Neural cell (in vitro differentiated cells): ENCODE measurements around the gene TNPO2. TPM values are rescaled to one million over a fixed set of nuclear protein-coding genes. Genes with fewer than 3 reads are reported as not detected.
A peak's percentile ranks its signal among the peaks of the same experiment; 100 is the strongest.

Source experiments
- H2AFZ ChIP-seq: fragments of 200-600, 300-800 bp; sonication (generic), shearing (Covaris generic); 2 replicates; pipeline ENCODE4 v1.6.0; 2014; ENCODE audit warnings: low read depth, mild to moderate bottlenecking, antibody characterized with exemption, low read length, moderate library complexity
- H3F3A ChIP-seq: fragments of 200-600 bp; shearing (Covaris generic); 2 replicates; pipeline ENCODE4 v1.6.1; 2016; ENCODE audit warnings: mild to moderate bottlenecking, moderate library complexity, mixed read lengths, antibody characterized with exemption, low read length; ENCODE audit not compliant: insufficient read depth, poor library complexity, severe bottlenecking
- H3K27ac ChIP-seq: fragments of 200-600, 300-800 bp; sonication (generic), shearing (Covaris generic); 2 replicates; pipeline ENCODE4 v1.5.1; 2014; ENCODE audit warnings: mild to moderate bottlenecking, low read length, moderate library complexity
- H3K27me3 ChIP-seq: fragments of 300-800, 200-600 bp; sonication (generic), shearing (Covaris generic); 2 replicates; pipeline ENCODE4 v1.6.0; 2014; ENCODE audit warnings: mild to moderate bottlenecking, low read depth, low read length, moderate library complexity; ENCODE audit not compliant: insufficient read depth
- H3K36me3 ChIP-seq: fragments of 300-800, 200-600 bp; sonication (generic), shearing (Covaris generic); 2 replicates; pipeline ENCODE4 v1.5.1; 2014; ENCODE audit warnings: mild to moderate bottlenecking, antibody characterized with exemption, low read length, moderate library complexity; ENCODE audit not compliant: insufficient read depth
- H3K4me2 ChIP-seq: fragments of 300-800, 200-600 bp; sonication (generic), shearing (Covaris generic); 2 replicates; pipeline ENCODE4 v1.6.0; 2014; ENCODE audit warnings: mild to moderate bottlenecking, low read length
- H3K4me3 ChIP-seq: fragments of 300-800, 200-600 bp; sonication (generic), shearing (Covaris generic); 2 replicates; pipeline ENCODE4 v1.5.1; 2014; ENCODE audit warnings: mild to moderate bottlenecking, low read length, moderate library complexity
- H3K79me2 ChIP-seq: fragments of 200-600 bp; shearing (Covaris generic); replicated peaks from 2 replicates; pipeline ENCODE4 v1.6.0; 2014; ENCODE audit warnings: mild to moderate bottlenecking, low read length, moderate library complexity; ENCODE audit not compliant: insufficient read depth
- H3K9ac ChIP-seq: fragments of 300-800, 200-600 bp; sonication (generic), shearing (Covaris generic); 2 replicates; pipeline ENCODE4 v1.6.1; 2016; ENCODE audit warnings: mild to moderate bottlenecking, low read length, mixed read lengths
- H3K9me2 ChIP-seq: fragments of 200-600 bp; shearing (Covaris generic); 2 replicates; pipeline ENCODE4 v1.6.1; 2016; ENCODE audit warnings: mild to moderate bottlenecking, low read length, mixed read lengths; ENCODE audit not compliant: insufficient read depth
- H3K9me3 ChIP-seq: fragments of 200-600, 300-800 bp; sonication (generic), shearing (Covaris generic); 2 replicates; pipeline ENCODE4 v1.6.1; 2016; ENCODE audit warnings: mild to moderate bottlenecking, mixed run types, low read length, moderate library complexity, mixed read lengths
- H4K20me1 ChIP-seq: fragments of 200-600 bp; shearing (Covaris generic); 2 replicates; pipeline ENCODE4 v1.6.1; 2016; ENCODE audit warnings: mild to moderate bottlenecking, mixed run types; ENCODE audit not compliant: insufficient read depth
- EP300 ChIP-seq: fragments of 450-650 bp; conservative IDR thresholded peaks from 2 replicates; pipeline ENCODE4 v1.6.1; 2014; ENCODE audit warnings: antibody characterized with exemption, mild to moderate bottlenecking, moderate library complexity; ENCODE audit not compliant: poor library complexity, severe bottlenecking
- EZH2 ChIP-seq: fragments of 200-600, 300-800 bp; shearing (Covaris generic), sonication (generic); IDR thresholded peaks from 2 replicates; pipeline ENCODE4 v1.6.1; 2014; ENCODE audit warnings: antibody characterized with exemption, low read length, borderline replicate concordance, mild to moderate bottlenecking; ENCODE audit not compliant: insufficient read depth, poor library complexity, severe bottlenecking
- MXI1 ChIP-seq: fragments of 450-650 bp; conservative IDR thresholded peaks from 2 replicates; pipeline ENCODE4 v1.6.1; 2014; ENCODE audit warnings: antibody characterized with exemption, mild to moderate bottlenecking; ENCODE audit not compliant: poor library complexity, severe bottlenecking
- POLR2AphosphoS5 ChIP-seq: IDR thresholded peaks from 2 replicates; pipeline ENCODE4 v1.6.1; 2012
- RAD21 ChIP-seq: fragments of 450-650 bp; conservative IDR thresholded peaks from 2 replicates; pipeline ENCODE4 v1.6.1; 2014; ENCODE audit warnings: antibody characterized with exemption, mild to moderate bottlenecking, moderate library complexity
- SMC3 ChIP-seq: fragments of 450-650 bp; conservative IDR thresholded peaks from 2 replicates; pipeline ENCODE4 v1.6.1; 2014; ENCODE audit warnings: antibody characterized with exemption, mild to moderate bottlenecking, moderate library complexity; ENCODE audit not compliant: poor library complexity
- TAF1 ChIP-seq: IDR thresholded peaks from 2 replicates; pipeline ENCODE4 v1.6.1; 2012; ENCODE audit warnings: low read depth
- polyA plus RNA-seq: library from polyadenylated mRNA; depleted of rRNA; stranded (reverse); fragments of >200 nt; gene quantifications from 2 replicates; pipeline ENCODE4 v1.2.3, GENCODE V29; 2014
- TF ChIP-seq, protein P1 (sequence below): fragments of 450-650 bp; IDR thresholded peaks from 2 replicates; pipeline ENCODE4 v1.5.1; 2014; ENCODE audit warnings: antibody characterized with exemption, mild to moderate bottlenecking, moderate library complexity; ENCODE audit not compliant: poor library complexity, severe bottlenecking
- TF ChIP-seq, protein P2 (sequence below): IDR thresholded peaks from 2 replicates; pipeline ENCODE4 v1.6.1; 2012; ENCODE audit warnings: borderline replicate concordance

The TNPO2 gene
- polyA plus RNA-seq, 1 donor from 2014 or later, result 98.6 TPM

DNA sequence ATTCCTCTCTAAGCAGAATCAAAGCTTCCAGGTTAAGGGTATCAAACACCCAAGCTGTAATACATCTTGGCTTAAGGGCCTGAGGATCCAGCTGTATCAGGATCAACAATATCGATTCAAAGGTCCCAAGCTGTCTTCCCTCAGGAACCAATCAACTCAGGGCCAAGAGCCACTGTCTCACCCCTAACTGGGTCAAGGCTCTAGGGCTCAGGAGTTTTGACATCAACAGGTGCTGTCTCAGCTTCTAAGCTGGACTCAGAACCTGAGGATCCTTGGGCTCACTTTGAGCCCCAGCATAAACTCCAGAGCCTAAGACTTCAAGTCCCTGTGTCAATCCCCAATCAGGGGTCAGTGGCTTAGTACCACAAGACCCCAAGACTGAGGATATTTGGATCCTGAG, 28.2 kb downstream of the TNPO2 start:
- peak overlapping the region; percentile 76 for H3K9ac ChIP-seq
- H3K27ac ChIP-seq, result no peak overlapping the region

GRCh38 chr19:12695096-12695495, 28.6 kb downstream of the TNPO2 start:
- Histone ChIP-seq H3K9ac (no peak overlapping the region), H3F3A (peaks cover 5% of the 10 kb centered on the region), H3K36me3 (no peaks in the 10 kb centered on the region), H3K27me3 (no peaks in the 10 kb centered on the region), H2AFZ (no peak overlapping the region), H3K4me2 (no peak overlapping the region), H3K9me2 (no peaks in the 10 kb centered on the region), H3K9me3 (no peaks in the 10 kb centered on the region), H3K4me3 (peak overlapping the region; percentile 99), H3K27ac (no peak overlapping the region), H3K79me2 (no peaks in the 10 kb centered on the region), H4K20me1 (no peaks in the 10 kb centered on the region)
- no peak for TF ChIP-seq EP300
- TF ChIP-seq RAD21, result no peak
- TF ChIP-seq, protein P1, sequence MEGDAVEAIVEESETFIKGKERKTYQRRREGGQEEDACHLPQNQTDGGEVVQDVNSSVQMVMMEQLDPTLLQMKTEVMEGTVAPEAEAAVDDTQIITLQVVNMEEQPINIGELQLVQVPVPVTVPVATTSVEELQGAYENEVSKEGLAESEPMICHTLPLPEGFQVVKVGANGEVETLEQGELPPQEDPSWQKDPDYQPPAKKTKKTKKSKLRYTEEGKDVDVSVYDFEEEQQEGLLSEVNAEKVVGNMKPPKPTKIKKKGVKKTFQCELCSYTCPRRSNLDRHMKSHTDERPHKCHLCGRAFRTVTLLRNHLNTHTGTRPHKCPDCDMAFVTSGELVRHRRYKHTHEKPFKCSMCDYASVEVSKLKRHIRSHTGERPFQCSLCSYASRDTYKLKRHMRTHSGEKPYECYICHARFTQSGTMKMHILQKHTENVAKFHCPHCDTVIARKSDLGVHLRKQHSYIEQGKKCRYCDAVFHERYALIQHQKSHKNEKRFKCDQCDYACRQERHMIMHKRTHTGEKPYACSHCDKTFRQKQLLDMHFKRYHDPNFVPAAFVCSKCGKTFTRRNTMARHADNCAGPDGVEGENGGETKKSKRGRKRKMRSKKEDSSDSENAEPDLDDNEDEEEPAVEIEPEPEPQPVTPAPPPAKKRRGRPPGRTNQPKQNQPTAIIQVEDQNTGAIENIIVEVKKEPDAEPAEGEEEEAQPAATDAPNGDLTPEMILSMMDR, result no peak
- TF ChIP-seq, protein P2, sequence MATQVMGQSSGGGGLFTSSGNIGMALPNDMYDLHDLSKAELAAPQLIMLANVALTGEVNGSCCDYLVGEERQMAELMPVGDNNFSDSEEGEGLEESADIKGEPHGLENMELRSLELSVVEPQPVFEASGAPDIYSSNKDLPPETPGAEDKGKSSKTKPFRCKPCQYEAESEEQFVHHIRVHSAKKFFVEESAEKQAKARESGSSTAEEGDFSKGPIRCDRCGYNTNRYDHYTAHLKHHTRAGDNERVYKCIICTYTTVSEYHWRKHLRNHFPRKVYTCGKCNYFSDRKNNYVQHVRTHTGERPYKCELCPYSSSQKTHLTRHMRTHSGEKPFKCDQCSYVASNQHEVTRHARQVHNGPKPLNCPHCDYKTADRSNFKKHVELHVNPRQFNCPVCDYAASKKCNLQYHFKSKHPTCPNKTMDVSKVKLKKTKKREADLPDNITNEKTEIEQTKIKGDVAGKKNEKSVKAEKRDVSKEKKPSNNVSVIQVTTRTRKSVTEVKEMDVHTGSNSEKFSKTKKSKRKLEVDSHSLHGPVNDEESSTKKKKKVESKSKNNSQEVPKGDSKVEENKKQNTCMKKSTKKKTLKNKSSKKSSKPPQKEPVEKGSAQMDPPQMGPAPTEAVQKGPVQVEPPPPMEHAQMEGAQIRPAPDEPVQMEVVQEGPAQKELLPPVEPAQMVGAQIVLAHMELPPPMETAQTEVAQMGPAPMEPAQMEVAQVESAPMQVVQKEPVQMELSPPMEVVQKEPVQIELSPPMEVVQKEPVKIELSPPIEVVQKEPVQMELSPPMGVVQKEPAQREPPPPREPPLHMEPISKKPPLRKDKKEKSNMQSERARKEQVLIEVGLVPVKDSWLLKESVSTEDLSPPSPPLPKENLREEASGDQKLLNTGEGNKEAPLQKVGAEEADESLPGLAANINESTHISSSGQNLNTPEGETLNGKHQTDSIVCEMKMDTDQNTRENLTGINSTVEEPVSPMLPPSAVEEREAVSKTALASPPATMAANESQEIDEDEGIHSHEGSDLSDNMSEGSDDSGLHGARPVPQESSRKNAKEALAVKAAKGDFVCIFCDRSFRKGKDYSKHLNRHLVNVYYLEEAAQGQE, result no peak
- TF ChIP-seq MXI1, result no peak
- TF ChIP-seq POLR2AphosphoS5, result no peak
- TF ChIP-seq EZH2, result no peak
- no peak for TF ChIP-seq SMC3
- TF ChIP-seq TAF1, result no peak

More for the DNA sequence above, 28.2 kb downstream of the TNPO2 start:
- no peaks in the 10 kb centered on the region for H3K9me2 ChIP-seq
- no peaks in the 10 kb centered on the region for H3K9me3 ChIP-seq
- H3K4me3 ChIP-seq, result peak overlapping the region; percentile 99
- peaks cover 5% of the 10 kb centered on the region for H3F3A ChIP-seq
- H2AFZ ChIP-seq, result no peak overlapping the region
- H3K4me2 ChIP-seq, result peak overlapping the region; percentile 55
- no peaks in the 10 kb centered on the region for H3K27me3 ChIP-seq
- no peaks in the 10 kb centered on the region for H4K20me1 ChIP-seq
- no peaks in the 10 kb centered on the region for H3K36me3 ChIP-seq
- no peak for TF ChIP-seq RAD21
- no peaks in the 10 kb centered on the region for H3K79me2 ChIP-seq

DNA sequence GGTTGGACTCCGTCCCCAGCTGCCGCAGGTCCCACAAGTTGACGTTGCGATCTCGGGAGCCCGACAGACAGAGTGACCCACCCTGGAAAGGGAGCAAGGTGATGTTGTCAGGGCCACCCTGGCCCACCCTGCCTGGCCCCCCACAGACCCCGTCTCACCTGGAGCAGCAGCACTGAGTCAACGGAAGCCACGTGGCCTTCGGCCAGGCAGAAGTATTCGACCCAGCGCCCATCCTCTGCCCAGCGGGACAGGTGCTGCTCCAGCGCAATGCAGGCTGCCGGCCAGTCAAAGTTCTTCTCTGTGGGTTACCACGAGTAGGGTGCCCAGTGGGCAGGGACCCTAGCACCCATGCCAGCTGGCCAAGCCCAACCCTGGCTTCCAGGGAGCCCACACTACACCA, 29.1 kb downstream of the TNPO2 start:
- Histone ChIP-seq H4K20me1 (no peaks in the 10 kb centered on the region), H3K9me2 (no peaks in the 10 kb centered on the region), H2AFZ (no peak overlapping the region), H3K9ac (no peak overlapping the region), H3K27ac (no peak overlapping the region), H3K27me3 (no peaks in the 10 kb centered on the region), H3K79me2 (no peaks in the 10 kb centered on the region), H3K9me3 (no peaks in the 10 kb centered on the region), H3K36me3 (no peaks in the 10 kb centered on the region), H3K4me2 (no peak overlapping the region), H3F3A (peaks cover 5% of the 10 kb centered on the region), H3K4me3 (no peak overlapping the region)
- no peak for TF ChIP-seq RAD21
- no peak for TF ChIP-seq EP300
- TF ChIP-seq POLR2AphosphoS5, result no peak
- TF ChIP-seq TAF1, result no peak
- TF ChIP-seq, protein P2, result no peak
- no peak for TF ChIP-seq SMC3
- no peak for TF ChIP-seq MXI1
- TF ChIP-seq EZH2, result no peak
- TF ChIP-seq, protein P1, result no peak
